GM18517 (cell line): ENCODE results near the gene PRRT1B.

Experiments
- ATAC-seq: cut with Tn5 transposase; IDR thresholded peaks from one replicate; pipeline ENCODE4 v1.9.1; 2021; ENCODE audit warnings: mild to moderate bottlenecking, moderate library complexity; ENCODE audit not compliant: unreplicated experiment

Gene PRRT1B

DNA sequence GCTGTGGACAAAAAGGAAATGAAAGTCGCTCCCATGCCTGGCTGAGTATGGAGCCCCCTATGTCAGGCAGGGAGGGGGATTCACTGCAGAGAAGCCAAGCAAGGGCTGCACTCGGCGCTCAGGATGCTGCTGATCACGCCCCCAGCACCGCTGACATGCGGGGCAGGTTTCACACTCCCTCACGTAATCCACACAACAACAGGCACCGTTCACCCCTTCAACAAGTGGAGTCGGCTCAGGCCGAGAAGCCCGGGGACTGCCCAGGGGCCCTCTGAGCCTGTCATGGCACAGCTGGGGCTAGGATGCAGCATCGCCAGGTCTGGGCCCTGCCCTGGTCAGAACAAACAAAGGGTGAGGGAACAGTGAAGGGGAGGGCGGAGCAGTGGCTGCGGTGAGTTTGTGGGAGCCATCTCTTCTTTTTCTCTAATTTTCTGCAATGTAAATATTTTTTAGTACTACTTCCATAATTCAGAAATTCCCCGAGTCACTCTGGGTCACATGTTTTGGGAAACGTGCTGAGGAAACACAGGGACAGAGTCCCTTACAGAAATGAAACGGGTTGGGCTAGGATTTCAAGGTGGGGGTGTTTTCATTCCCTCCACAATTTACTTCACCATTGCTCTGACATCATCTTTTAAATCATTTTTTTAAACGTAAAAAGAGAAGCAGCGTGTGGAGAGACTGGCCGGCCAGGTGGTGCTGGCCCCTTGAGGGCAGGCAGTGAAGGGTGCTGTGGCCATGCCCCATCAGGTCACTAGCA lies 49.8 kb downstream of the PRRT1B start:
- no peak for ATAC-seq

GRCh38 chr9:131595696-131596429 lies 50.5 kb downstream of the PRRT1B start:
- no peak for ATAC-seq

GRCh38 chr9:131596430-131596743 lies 51.1 kb downstream of the PRRT1B start:
- ATAC-seq = no peak

- no peak for ATAC-seq
These were observed 51.9 kb downstream of the PRRT1B start for GRCh38 chr9:131597246-131597645.

DNA sequence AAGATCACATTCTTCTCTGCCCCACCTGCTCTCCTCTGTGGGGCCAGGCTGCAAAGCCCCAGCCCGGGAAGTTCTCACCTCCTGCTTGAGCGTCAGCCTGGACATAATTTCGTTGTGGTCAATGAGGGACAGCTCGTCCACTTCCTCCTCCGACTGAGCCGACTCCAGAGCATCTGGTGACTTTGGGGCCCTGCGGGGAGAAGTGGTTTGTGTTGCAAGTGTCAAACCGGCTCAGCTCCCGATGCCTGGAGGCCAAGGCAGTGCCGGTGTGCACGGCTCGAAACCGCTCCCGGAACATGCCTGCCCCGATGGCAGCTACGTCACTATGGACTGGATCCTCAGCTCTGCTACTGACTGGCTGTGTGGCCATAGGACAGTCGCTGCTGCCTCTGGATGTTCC lies 52.8 kb downstream of the PRRT1B start:
- no peak for ATAC-seq

- ATAC-seq = no peak
These were observed 56.4 kb downstream of the PRRT1B start for GRCh38 chr9:131601683-131602181.

DNA sequence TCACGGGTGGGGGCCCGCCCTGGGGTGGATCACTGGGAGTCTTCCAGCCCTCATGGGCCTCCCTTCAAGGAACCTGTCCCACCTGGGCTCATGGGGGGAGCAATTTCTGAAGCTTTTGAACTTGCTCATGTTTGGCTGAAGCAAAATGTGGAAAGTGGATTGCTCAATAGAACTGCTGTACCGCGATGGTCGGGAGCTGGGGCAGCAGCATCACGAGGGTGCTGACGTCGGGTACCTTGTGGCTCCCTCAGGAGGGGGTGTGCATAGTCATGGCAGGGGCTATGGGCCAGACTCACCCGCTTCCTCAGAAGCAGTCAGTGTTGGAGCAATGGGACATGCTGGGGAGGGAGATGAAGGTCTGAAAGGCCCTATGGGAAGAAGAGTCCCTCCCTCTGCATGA lies 57.9 kb downstream of the PRRT1B start:
- ATAC-seq = no peak

- no peak for ATAC-seq
These were observed 58.6 kb downstream of the PRRT1B start for GRCh38 chr9:131603711-131604439.

DNA sequence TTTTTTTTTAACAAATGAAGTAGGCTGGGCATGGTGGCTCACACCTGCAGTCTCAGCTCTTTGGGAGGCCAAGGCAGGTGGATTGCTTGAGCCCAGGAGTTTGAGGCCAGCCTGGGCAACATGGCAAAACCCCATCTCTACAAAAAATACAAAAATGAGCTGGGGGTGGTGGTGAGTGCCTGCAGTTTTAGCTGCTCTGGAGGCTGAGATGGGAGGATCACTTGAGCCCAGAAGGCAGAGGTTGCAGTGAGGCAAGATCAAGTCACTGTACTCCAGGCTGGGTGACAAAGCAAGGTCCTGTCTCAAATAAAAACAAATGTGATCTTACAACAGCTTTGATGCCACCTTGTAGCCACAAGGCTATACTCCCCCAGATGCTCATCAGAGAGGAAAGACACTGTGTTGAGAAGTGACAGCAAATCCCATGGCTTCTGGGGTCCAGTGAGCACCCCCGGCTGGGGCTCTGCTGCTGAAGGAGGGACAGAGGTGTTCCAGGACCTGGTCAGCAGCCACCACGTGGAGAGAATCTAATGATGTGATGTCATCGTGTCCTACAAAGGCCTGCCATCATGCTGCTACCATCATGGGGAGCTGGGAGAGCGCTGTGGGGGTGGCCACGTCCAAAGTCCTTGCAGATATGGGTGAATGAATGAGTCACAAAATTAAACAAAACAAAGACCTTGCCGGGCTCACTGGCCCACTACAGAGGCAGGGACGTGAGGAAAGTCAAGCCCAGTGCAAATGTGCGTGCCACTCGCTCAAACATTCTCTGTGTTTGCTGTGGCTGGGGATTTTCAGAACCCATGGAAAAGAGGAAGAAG lies 60.7 kb downstream of the PRRT1B start:
- ATAC-seq = no peak

GRCh38 chr9:131606896-131607567 lies 61.7 kb downstream of the PRRT1B start:
- no peak for ATAC-seq

GRCh38 chr9:131607591-131607990 lies 62.3 kb downstream of the PRRT1B start:
- ATAC-seq = no peak

DNA sequence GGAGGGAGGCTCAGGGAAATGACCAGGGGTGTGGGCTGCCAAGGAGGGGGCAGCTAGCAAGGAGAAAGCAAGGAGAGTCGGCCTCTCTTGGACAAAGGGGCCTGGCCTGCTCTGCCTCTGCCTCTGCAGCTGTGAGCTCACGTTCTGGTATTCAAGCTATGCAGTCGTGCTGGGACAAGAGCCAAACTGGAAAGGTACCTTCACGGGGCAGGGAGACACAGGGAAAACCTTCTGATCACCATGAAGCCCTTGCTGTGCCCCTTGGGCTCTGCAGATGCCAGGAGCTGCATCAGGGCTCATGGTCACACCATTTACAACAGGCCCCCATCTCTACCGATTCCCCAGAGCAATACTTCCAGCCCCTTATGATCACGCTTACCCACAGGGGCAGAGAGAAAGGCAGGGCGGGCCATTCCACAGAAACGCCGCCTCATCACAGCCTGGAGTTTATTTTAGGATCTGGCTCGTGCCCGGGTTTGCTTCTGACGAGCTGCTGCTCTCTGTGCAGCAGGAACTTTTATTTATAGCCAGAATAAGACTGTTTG lies 63.2 kb downstream of the PRRT1B start:
- ATAC-seq = no peak
